Uterus (tissue), 4 donors: ENCODE data around the gene YBX1. TPM values are rescaled to one million over a fixed set of nuclear protein-coding genes. Genes with fewer than 3 reads are reported as not detected.
"Not testable (repeated sequence)": the region's sequence is repeated elsewhere in the genome, so short reads cannot be mapped to it uniquely, and the experiment has no call there.

ENCODE experiments used
- DNase-seq, 2 donors: peaks; one replicate each; pipeline ENCODE4 v3.0.0-alpha.2; 2019 to 2020
- H3K27ac ChIP-seq, 2 donors: fragments of 200-600 bp; sonication (generic); 1 replicate in 1 of 2; 2 replicates in 1 of 2; pipeline ENCODE4 v1.5.1; 2016 to 2018
- H3K27me3 ChIP-seq, 2 donors: fragments of 200-600 bp; sonication (generic); one replicate each; pipeline ENCODE4 v1.5.1; 2018 to 2019; ENCODE audit warnings: control low read depth in 1 of 2
- H3K36me3 ChIP-seq, 2 donors: fragments of 200-600 bp; sonication (generic); one replicate each; pipeline ENCODE4 v1.5.1; 2019; ENCODE audit warnings: control low read depth in 1 of 2
- H3K4me1 ChIP-seq, 2 donors: fragments of 200-600 bp; sonication (generic); one replicate each; pipeline ENCODE4 v1.5.1; 2018 to 2019; ENCODE audit warnings: control low read depth in 1 of 2
- H3K4me3 ChIP-seq, 2 donors: fragments of 200-600 bp; sonication (generic); 1 replicate in 1 of 2; 2 replicates in 1 of 2; pipeline ENCODE4 v1.5.1; 2018 to 2019; ENCODE audit warnings: mild to moderate bottlenecking in 1 of 2
- H3K9me3 ChIP-seq, 2 donors: fragments of 200-600 bp; sonication (generic); one replicate each; pipeline ENCODE4 v1.5.1; 2019; ENCODE audit warnings: control low read depth in 1 of 2
- POLR2A ChIP-seq, 2 donors: fragments of 450-650 bp; IDR thresholded peaks; one replicate each; pipeline ENCODE4 v1.6.1; 2016; ENCODE audit warnings: antibody characterized with exemption in 2 of 2, mild to moderate bottlenecking in 1 of 2, moderate library complexity in 1 of 2
- intact Hi-C: fragments of 100-400 bp; cut with DNase I; formaldehyde crosslinking; loops from one replicate; pipeline ENCODE4 v1.15.1; 2023; ENCODE audit warnings: low total_unique reads
- total RNA-seq, 4 donors: library from RNA; depleted of rRNA in 3 of 4; stranded (reverse); fragments of >200 nt in 3 of 4; gene quantifications; one replicate each; pipeline versions ENCODE4 v1.1.0 to v1.2.4, GENCODE V29; 2014 to 2023
- TF ChIP-seq, protein P1 (sequence below), 4 experiments: fragments of 200-600 bp in 2 of 4; fragments of 450-650 bp in 2 of 4; sonication (generic) in 2 of 4; IDR thresholded peaks; one replicate each; pipeline ENCODE4 v1.5.1; 2016 to 2019; ENCODE audit warnings: antibody characterized with exemption in 4 of 4, mild to moderate bottlenecking in 2 of 4, moderate library complexity in 1 of 4
- donor health status: DM: yes; HTN: yes; CAD: no.

Gene YBX1
- total RNA-seq, 4 donors from 2014 or later: 282 to 387 (median 333) TPM

DNA sequence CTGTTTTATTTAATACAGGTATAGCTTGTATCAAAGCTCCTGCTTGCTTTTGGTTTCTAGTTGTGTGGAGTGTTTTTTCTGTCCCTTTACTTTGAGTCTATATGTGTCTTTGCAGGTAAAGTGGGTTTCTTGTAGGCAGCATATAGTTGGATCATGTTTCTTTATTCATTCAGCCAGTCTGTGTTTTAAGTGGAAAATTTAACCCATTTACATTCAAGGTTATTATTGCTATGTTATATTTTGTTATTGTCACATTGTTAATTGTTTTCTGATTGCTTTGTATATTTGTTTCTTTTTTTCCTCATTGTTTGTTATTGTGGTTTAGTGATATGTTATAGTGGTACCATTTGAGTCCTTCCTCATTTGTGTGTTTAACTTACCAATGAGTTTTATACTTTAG is 31.1 kb downstream of the YBX1 start:
- TF ChIP-seq, protein P1, sequence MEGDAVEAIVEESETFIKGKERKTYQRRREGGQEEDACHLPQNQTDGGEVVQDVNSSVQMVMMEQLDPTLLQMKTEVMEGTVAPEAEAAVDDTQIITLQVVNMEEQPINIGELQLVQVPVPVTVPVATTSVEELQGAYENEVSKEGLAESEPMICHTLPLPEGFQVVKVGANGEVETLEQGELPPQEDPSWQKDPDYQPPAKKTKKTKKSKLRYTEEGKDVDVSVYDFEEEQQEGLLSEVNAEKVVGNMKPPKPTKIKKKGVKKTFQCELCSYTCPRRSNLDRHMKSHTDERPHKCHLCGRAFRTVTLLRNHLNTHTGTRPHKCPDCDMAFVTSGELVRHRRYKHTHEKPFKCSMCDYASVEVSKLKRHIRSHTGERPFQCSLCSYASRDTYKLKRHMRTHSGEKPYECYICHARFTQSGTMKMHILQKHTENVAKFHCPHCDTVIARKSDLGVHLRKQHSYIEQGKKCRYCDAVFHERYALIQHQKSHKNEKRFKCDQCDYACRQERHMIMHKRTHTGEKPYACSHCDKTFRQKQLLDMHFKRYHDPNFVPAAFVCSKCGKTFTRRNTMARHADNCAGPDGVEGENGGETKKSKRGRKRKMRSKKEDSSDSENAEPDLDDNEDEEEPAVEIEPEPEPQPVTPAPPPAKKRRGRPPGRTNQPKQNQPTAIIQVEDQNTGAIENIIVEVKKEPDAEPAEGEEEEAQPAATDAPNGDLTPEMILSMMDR (IDR thresholded peaks at IDR 0.05): no peak
- no peak for TF ChIP-seq POLR2A (IDR thresholded peaks at IDR 0.05)
- intact Hi-C loops: no loop called here
- Histone ChIP-seq H3K27me3 (no peaks in the 10 kb centered on the region), H3K27ac (no peak overlapping the region), H3K4me1 (no peaks in the 10 kb centered on the region), H3K9me3 (peaks cover 0 to 6% of the 10 kb centered on the region in 2 donors), H3K36me3 (no peaks in the 10 kb centered on the region), H3K4me3 (no peak overlapping the region)
- DNase-seq: no peak

DNA sequence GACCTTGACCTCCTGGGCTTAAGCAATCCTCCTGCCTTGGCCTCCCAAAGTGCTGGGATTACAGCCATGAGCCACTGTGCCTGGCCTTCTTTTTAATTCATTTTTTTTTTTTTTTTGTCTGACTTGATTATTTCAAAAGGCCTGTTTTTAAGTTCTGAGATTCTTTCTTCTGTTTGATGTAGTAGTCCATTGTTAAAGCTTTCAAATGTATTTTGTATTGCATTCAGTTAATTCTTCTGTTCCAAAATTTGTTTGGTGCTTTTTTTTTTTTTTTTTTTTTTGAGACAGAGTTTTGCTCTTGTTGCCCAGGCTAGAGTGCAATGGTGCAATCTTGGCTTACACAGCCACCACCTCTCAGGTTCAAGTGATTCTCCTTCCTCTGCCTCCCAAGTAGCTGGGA is 32.2 kb downstream of the YBX1 start:
- H3K4me3 ChIP-seq, H3K27ac ChIP-seq, H3K4me1 ChIP-seq, H3K36me3 ChIP-seq, intact Hi-C loops, DNase-seq, H3K27me3 ChIP-seq, H3K9me3 ChIP-seq: not testable (repeated sequence)

DNA sequence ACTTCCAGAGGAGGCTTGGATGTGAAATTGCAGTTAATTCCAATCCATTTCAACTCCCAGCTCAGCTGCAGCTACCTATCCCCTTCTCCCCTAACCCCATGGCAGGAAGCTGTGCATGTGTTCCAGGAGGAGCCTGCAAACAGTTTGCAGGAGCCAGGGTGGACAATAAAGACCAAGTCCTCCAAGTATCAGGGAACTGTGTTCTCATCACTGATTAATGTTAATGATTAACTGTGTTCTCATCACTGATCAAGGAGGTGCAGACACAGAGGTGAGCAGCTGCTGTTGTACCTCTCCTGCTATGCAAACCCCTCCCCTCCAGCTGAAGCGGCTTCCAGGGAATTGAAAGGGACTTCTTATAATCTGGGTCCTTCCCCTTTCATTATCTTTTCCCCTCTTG is 38.6 kb downstream of the YBX1 start:
- no peak overlapping the region for H3K27ac ChIP-seq
- DNase-seq: no peak
- no peak overlapping the region for H3K4me3 ChIP-seq
- no peak for TF ChIP-seq POLR2A (IDR thresholded peaks at IDR 0.05)
- TF ChIP-seq, protein P1 (IDR thresholded peaks at IDR 0.05): no peak
- no peaks in the 10 kb centered on the region for H3K36me3 ChIP-seq
- intact Hi-C loops: no loop called here
- no peaks in the 10 kb centered on the region for H3K9me3 ChIP-seq
- H3K4me1 ChIP-seq: no peaks in the 10 kb centered on the region
- H3K27me3 ChIP-seq: no peaks in the 10 kb centered on the region

DNA sequence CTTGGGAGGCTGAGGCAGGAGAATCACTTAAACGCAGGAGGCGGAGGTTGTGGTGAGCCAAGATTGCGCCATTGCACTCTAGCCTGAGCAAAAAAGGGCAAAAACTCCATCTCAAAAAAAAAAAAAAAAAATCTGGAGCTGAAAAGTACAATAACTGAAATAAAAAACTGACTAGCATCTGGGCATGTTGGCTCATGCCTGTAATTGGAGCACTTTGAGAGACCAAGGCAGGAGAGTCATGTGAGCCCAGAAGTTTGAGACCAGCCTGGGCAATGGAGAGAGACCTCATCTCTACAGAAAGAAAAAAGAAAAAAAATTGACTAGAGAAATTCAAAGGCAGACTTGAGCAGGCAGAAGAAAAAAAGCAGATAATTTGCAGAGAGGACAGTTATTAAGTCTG is 39.7 kb downstream of the YBX1 start:
- TF ChIP-seq, protein P1 (IDR thresholded peaks at IDR 0.05): no peak
- TF ChIP-seq POLR2A (IDR thresholded peaks at IDR 0.05): no peak
- no peaks in the 10 kb centered on the region for H3K4me1 ChIP-seq
- no peak overlapping the region for H3K27ac ChIP-seq

DNA sequence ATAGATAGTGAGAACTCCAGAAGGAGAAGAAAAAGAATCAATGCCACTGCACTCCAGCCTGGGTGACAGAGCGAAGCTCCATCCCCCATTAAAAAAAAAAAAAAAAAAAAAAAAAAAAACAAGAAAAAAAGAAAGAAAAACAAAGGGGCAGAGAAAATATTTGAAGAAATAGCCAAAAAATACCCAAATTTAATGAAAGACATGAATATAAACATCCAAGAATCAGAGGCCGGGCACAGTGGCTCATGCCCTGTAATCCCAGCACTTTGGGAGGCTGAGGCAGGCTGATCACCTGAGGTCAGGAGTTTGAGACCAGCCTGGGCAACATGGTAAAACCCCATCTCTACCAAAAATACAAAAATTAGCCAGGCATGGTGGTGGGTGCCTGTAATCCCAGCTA is 40.2 kb downstream of the YBX1 start:
- H3K36me3 ChIP-seq, H3K27me3 ChIP-seq, H3K4me3 ChIP-seq, intact Hi-C loops, H3K4me1 ChIP-seq, H3K27ac ChIP-seq, H3K9me3 ChIP-seq, DNase-seq: not testable (repeated sequence)

More for the DNA sequence above, 39.7 kb downstream of the YBX1 start:
- no peak for DNase-seq
- H3K9me3 ChIP-seq: no peaks in the 10 kb centered on the region
- H3K4me3 ChIP-seq: no peak overlapping the region
- intact Hi-C loops: no loop called here
- H3K27me3 ChIP-seq: no peaks in the 10 kb centered on the region
- no peaks in the 10 kb centered on the region for H3K36me3 ChIP-seq

DNA sequence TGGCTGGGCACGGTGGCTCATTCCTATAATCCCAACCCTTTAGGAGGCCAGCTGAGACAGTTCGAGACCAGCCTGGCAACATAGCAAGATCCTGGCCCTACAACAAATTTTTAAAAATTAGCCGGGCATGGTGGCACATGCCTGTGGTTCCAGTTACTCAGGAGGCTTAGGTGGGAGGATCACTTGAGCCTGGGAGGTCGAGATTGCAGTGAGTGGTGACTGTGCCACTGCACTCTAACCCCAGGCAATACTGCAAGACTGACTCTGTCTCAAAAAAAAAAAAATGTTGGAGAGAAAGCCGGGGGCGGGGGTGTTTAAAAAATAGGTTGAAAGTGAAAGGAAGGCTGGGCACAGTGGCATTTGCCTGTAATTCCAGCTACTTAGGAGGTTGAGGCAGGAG is 41.3 kb downstream of the YBX1 start:
- Histone ChIP-seq H3K4me1 (no peaks in the 10 kb centered on the region), H3K27me3 (no peaks in the 10 kb centered on the region), H3K36me3 (no peaks in the 10 kb centered on the region), H3K4me3 (no peak overlapping the region), H3K9me3 (no peaks in the 10 kb centered on the region), H3K27ac (no peak overlapping the region)
- intact Hi-C loops: no loop called here
- no peak for DNase-seq
- no peak for TF ChIP-seq POLR2A (IDR thresholded peaks at IDR 0.05)
- TF ChIP-seq, protein P1 (IDR thresholded peaks at IDR 0.05): no peak

DNA sequence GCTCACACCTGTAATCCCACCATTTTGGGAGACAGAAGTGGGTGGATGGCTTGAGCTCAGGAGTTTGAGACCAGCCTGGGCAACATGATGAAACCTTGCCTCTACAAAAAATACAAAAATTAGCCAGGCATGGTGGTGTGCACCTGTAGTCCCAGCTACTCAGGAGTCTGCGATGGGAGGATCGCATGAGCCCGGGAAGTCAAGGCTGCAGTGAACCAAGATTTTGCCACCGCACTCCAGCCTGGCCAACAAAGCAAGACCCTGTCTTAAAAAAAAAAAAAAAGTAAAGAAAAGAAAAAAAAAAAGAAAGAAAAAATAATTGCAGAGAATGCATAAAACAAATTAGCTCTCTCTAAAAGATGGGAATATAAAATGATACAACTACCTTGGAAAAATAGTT is 43.6 kb downstream of the YBX1 start:
- H3K9me3 ChIP-seq, H3K27ac ChIP-seq, DNase-seq, H3K27me3 ChIP-seq, intact Hi-C loops, H3K4me3 ChIP-seq, H3K4me1 ChIP-seq, H3K36me3 ChIP-seq: not testable (repeated sequence)
